Measurements from ENCODE around the gene FOXD4. TPM values are rescaled to one million over a fixed set of nuclear protein-coding genes. Genes with fewer than 3 reads are reported as not detected.
A peak's percentile ranks its signal among the peaks of the same experiment; 100 is the strongest.
"Not testable (repeated sequence)": the region's sequence is repeated elsewhere in the genome, so short reads cannot be mapped to it uniquely, and the experiment has no call there.

Gene FOXD4
- 0.12 TPM in 1 of 2 replicates, not detected in the other for total RNA-seq (ENCODE audit: low replicate concordance)

- peak within 1 kb of the TSS; percentile 46 for H3K4me3 ChIP-seq
- peak; percentile 10 for DNase-seq (ENCODE audit: low spot score)
- peaks cover 63% of the 10 kb centered on the region for H3K27me3 ChIP-seq
Measured at GRCh38 chr9:117995-118467, at the start of gene FOXD4. FOXD4 (minus strand) TSS chr9:118417; CDS start chr9:118119, 298 bp downstream.

GRCh38 chr9:159871-160270, 41.7 kb upstream of the FOXD4 start:
- not testable (repeated sequence) for H3K9me3 Mint-ChIP-seq; H3K27me3 Mint-ChIP-seq (ENCODE audit: insufficient read depth, low read depth); H4K20me1 ChIP-seq (ENCODE audit: low read depth); H3F3A ChIP-seq (ENCODE audit: low read depth); H3K4me3 Mint-ChIP-seq; H3K4me1 Mint-ChIP-seq; H3K36me3 ChIP-seq; H3K27me3 ChIP-seq; H2AFZ ChIP-seq (replicated peaks); DNase-seq (ENCODE audit: low spot score); H3K27ac ChIP-seq; H3K4me2 ChIP-seq; H3K4me3 ChIP-seq; H3K9ac ChIP-seq; H3K36me3 Mint-ChIP-seq; H3K4me1 ChIP-seq; H3K79me2 ChIP-seq (ENCODE audit: low read depth); H3K9me3 ChIP-seq (ENCODE audit: low read depth); H3K27ac Mint-ChIP-seq

More at GRCh38 chr9:117995-118467, at the start of gene FOXD4:
- H3K4me1 ChIP-seq; H3K9ac ChIP-seq; H3K36me3 Mint-ChIP-seq; H3K27ac ChIP-seq; H2AFZ ChIP-seq (replicated peaks); H3K27ac Mint-ChIP-seq; H3K79me2 ChIP-seq (ENCODE audit: low read depth); H3K36me3 ChIP-seq; H3K9me3 Mint-ChIP-seq; H3K9me3 ChIP-seq (ENCODE audit: low read depth); H3F3A ChIP-seq (ENCODE audit: low read depth): not testable (repeated sequence)
- H3K27me3 Mint-ChIP-seq (ENCODE audit: insufficient read depth, low read depth) = peaks cover 40% of the 10 kb centered on the region
- Histone ChIP-seq H4K20me1 (ENCODE audit: low read depth) (peaks cover 36% of the 10 kb centered on the region), H3K4me2 (peak within 1 kb of the TSS; percentile 75)
- peak within 1 kb of the TSS; percentile 82 for H3K4me3 Mint-ChIP-seq
- H3K4me1 Mint-ChIP-seq = peaks cover 12% of the 10 kb centered on the region
- TF ChIP-seq EZH2 (IDR thresholded peaks at IDR 0.05) (peak; percentile 72), EZH2phosphoT487 (IDR thresholded peaks at IDR 0.05) (peak; percentile 19)

- H4K20me1 ChIP-seq (ENCODE audit: low read depth); H3K4me1 ChIP-seq; H3K36me3 ChIP-seq; H3K9me3 ChIP-seq (ENCODE audit: low read depth); H3K4me1 Mint-ChIP-seq; H3F3A ChIP-seq (ENCODE audit: low read depth); H3K9ac ChIP-seq; H3K27me3 Mint-ChIP-seq (ENCODE audit: insufficient read depth, low read depth); H2AFZ ChIP-seq (replicated peaks); H3K27ac ChIP-seq; H3K36me3 Mint-ChIP-seq; H3K79me2 ChIP-seq (ENCODE audit: low read depth); H3K27me3 ChIP-seq; H3K4me3 Mint-ChIP-seq; H3K27ac Mint-ChIP-seq; H3K4me2 ChIP-seq; DNase-seq (ENCODE audit: low spot score); H3K4me3 ChIP-seq; H3K9me3 Mint-ChIP-seq: not testable (repeated sequence)
Measured at GRCh38 chr9:151173-151572, 33.0 kb upstream of the FOXD4 start.

- not testable (repeated sequence) for H3K4me1 ChIP-seq; H3K4me3 Mint-ChIP-seq; H3K27me3 ChIP-seq; H3K4me1 Mint-ChIP-seq; H3K27ac Mint-ChIP-seq; H3K36me3 ChIP-seq; H3K79me2 ChIP-seq (ENCODE audit: low read depth); H3K27ac ChIP-seq; H2AFZ ChIP-seq (replicated peaks); H3K27me3 Mint-ChIP-seq (ENCODE audit: insufficient read depth, low read depth); H3K9ac ChIP-seq; H3K9me3 Mint-ChIP-seq; H3F3A ChIP-seq (ENCODE audit: low read depth); H3K36me3 Mint-ChIP-seq; DNase-seq (ENCODE audit: low spot score); H3K9me3 ChIP-seq (ENCODE audit: low read depth); H4K20me1 ChIP-seq (ENCODE audit: low read depth)
- Histone ChIP-seq H3K4me2 (peak overlapping the region; percentile 58), H3K4me3 (peak overlapping the region; percentile 35)
Measured at GRCh38 chr9:139880-140279, 21.7 kb upstream of the FOXD4 start.

- H2AFZ ChIP-seq (replicated peaks); H3K9me3 Mint-ChIP-seq; H3K9ac ChIP-seq; H3K4me1 ChIP-seq; H3K27ac ChIP-seq; H3K9me3 ChIP-seq (ENCODE audit: low read depth); H3F3A ChIP-seq (ENCODE audit: low read depth); H3K79me2 ChIP-seq (ENCODE audit: low read depth); H3K36me3 ChIP-seq; H3K36me3 Mint-ChIP-seq; H3K27ac Mint-ChIP-seq: not testable (repeated sequence)
- Histone ChIP-seq H3K27me3 (peaks cover 70% of the 10 kb centered on the region), H3K4me3 (peak overlapping the region; percentile 46), H3K4me2 (peak overlapping the region; percentile 75), H4K20me1 (ENCODE audit: low read depth) (peaks cover 42% of the 10 kb centered on the region)
- peak; percentile 59 for DNase-seq (ENCODE audit: low spot score)
- Mint-ChIP-seq H3K4me3 (peak overlapping the region; percentile 82), H3K4me1 (peaks cover 12% of the 10 kb centered on the region), H3K27me3 (ENCODE audit: insufficient read depth, low read depth) (peaks cover 46% of the 10 kb centered on the region)
- peak; percentile 81 for TF ChIP-seq EZH2phosphoT487 (IDR thresholded peaks at IDR 0.05)
- peak; percentile 88 for TF ChIP-seq EZH2 (IDR thresholded peaks at IDR 0.05)
Measured at GRCh38 chr9:117144-117994, 848 bp downstream of the FOXD4 start.
